K562 (cell line): ENCODE results near the gene PCOLCE2. TPM values are rescaled to one million over a fixed set of nuclear protein-coding genes. Genes with fewer than 3 reads are reported as not detected.
"Not testable (repeated sequence)": the region's sequence is repeated elsewhere in the genome, so short reads cannot be mapped to it uniquely, and the experiment has no call there.

Source experiments
- ATAC-seq: fragments of 200-7000 bp; cut with Tn5 transposase; 3 replicates; pipeline ENCODE4 v1.9.1; 2020; ENCODE audit warnings: moderate library complexity
- BruUV-seq: library from RNA; stranded (reverse); fragments of 400-500 nt; replicated peaks from 2 replicates; lab custom pipeline; 2021; lab: Mats Ljungman, UMichigan
- CTCF ChIA-PET: fragments of 300-600 bp; formaldehyde crosslinking; extraction: SDS; loops from one replicate; lab custom pipeline; 2021; ENCODE audit warnings: low intra/inter-chr PET ratio; lab: Yijun Ruan, JAX
- POLR2A ChIA-PET: fragments of 300-600, 350-650 bp; sonication (Branson Sonifier 250); formaldehyde crosslinking; extraction: SDS; loops from one replicate; lab custom pipeline; 2021; ENCODE audit warnings: antibody characterized with exemption, inconsistent platforms; lab: Yijun Ruan, JAX
- DNase-seq, 4 experiments: peaks; one replicate each; pipeline versions ENCODE4 v3.0.0 to v3.0.0-alpha.2; 2011 to 2018; ENCODE audit warnings: low spot score in 3 of 4, mixed read lengths in 3 of 4; ENCODE audit errors: extremely low read depth in 1 of 4
- FAIRE-seq: peaks from 2 replicates; lab custom pipeline; 2011; peaks lifted over from hg19 to GRCh38; lab: Jason Lieb, UNC
- H2AFZ ChIP-seq: 2 replicates; pipeline ENCODE4 v1.6.0; 2011; ENCODE audit warnings: low read depth, low read length, control low read depth, inconsistent platforms
- H3K27ac ChIP-seq: fragments of 200-600 bp; 3 replicates; pipeline ENCODE4 v1.8.0; 2011; ENCODE audit warnings: low read depth, mild to moderate bottlenecking, control low read depth, inconsistent platforms, low read length, moderate library complexity, mixed read lengths; ENCODE audit errors: extremely low read depth
- H3K27me3 ChIP-seq, 2 experiments: fragments of 300-600 bp in 1 of 2; 2 replicates in 1 of 2; 3 replicates in 1 of 2; pipeline versions ENCODE4 v1.6.0 to v1.8.0; 2011; ENCODE audit warnings: inconsistent platforms in 2 of 2, low read length in 2 of 2, mild to moderate bottlenecking in 1 of 2, mixed read lengths in 1 of 2, moderate library complexity in 1 of 2; ENCODE audit not compliant: control insufficient read depth in 2 of 2, insufficient read depth in 2 of 2
- H3K36me3 ChIP-seq: fragments of 300-600 bp; 3 replicates; pipeline ENCODE4 v1.8.0; 2011; ENCODE audit warnings: mild to moderate bottlenecking, low read length, inconsistent platforms; ENCODE audit not compliant: control insufficient read depth, insufficient read depth
- H3K4me1 ChIP-seq, 2 experiments: fragments of 200-600 bp in 1 of 2; replicated peaks in 1 of 2; 2 replicates in 1 of 2; 3 replicates in 1 of 2; pipeline versions ENCODE4 v1.5.1 to v1.8.0; 2011; ENCODE audit warnings: inconsistent platforms in 2 of 2, low read length in 2 of 2, mild to moderate bottlenecking in 1 of 2, mixed read lengths in 1 of 2, moderate library complexity in 1 of 2; ENCODE audit not compliant: control insufficient read depth in 2 of 2, insufficient read depth in 2 of 2
- H3K4me2 ChIP-seq: 2 replicates; pipeline ENCODE4 v1.6.1; 2011; ENCODE audit warnings: low read length, control low read depth, inconsistent platforms, mixed read lengths; ENCODE audit not compliant: insufficient read depth
- H3K4me3 ChIP-seq: fragments of 200-600 bp; sonication (generic), shearing (Covaris generic); 2 replicates; pipeline ENCODE4 v1.5.1; 2016; ENCODE audit warnings: control low read depth, inconsistent platforms
- H3K79me2 ChIP-seq: fragments of 200-600 bp; 3 replicates; pipeline ENCODE4 v1.8.0; 2011; ENCODE audit warnings: low read length, inconsistent platforms; ENCODE audit not compliant: control insufficient read depth, insufficient read depth
- H3K9ac ChIP-seq, 2 experiments: 2 replicates each; pipeline versions ENCODE4 v1.6.0 to v1.6.1; 2011; ENCODE audit warnings: low read depth in 2 of 2, low read length in 2 of 2, control low read depth in 1 of 2, inconsistent platforms in 1 of 2, mild to moderate bottlenecking in 1 of 2, mixed read lengths in 1 of 2; ENCODE audit not compliant: insufficient read depth in 1 of 2
- H3K9me1 ChIP-seq: one replicate; pipeline ENCODE4 v1.6.0; 2011; ENCODE audit warnings: inconsistent platforms, mild to moderate bottlenecking, low read length, moderate library complexity; ENCODE audit not compliant: control insufficient read depth, insufficient read depth
- H3K9me3 ChIP-seq: replicated peaks from 2 replicates; pipeline ENCODE4 v1.5.1; 2011; ENCODE audit warnings: low read depth, low read length, inconsistent platforms; ENCODE audit not compliant: control insufficient read depth, insufficient read depth
- H4K20me1 ChIP-seq: replicated peaks from 2 replicates; pipeline ENCODE4 v1.6.1; 2011; ENCODE audit warnings: low read length, inconsistent platforms, mixed read lengths; ENCODE audit not compliant: control insufficient read depth, insufficient read depth
- ATF1 ChIP-seq, 2 experiments: fragments of 450-650 bp in 1 of 2; IDR thresholded peaks; 2 replicates each; pipeline ENCODE4 v1.6.1; 2016; ENCODE audit warnings: missing compliant biosample characterization in 1 of 2, missing genetic modification characterization in 1 of 2
- C11orf30 ChIP-seq: fragments of 450-650 bp; IDR thresholded peaks from 2 replicates; pipeline ENCODE4 v1.6.1; 2016; ENCODE audit warnings: low read depth, mild to moderate bottlenecking
- MAFG ChIP-seq: fragments of 450-650 bp; conservative IDR thresholded peaks from 2 replicates; pipeline ENCODE4 v1.6.1; 2016; ENCODE audit warnings: missing genetic modification characterization, missing compliant biosample characterization
- ZNF316 ChIP-seq: fragments of 450-650 bp; IDR thresholded peaks from 2 replicates; pipeline ENCODE4 v1.6.1; 2016
- WGBS: fragments of 100-300 bp; shearing (Covaris generic); methylation state at CpG from one replicate; pipeline ENCODE4 v1.1.6; 2016; ENCODE audit warnings: low coverage, mixed read lengths; ENCODE audit not compliant: insufficient coverage; ENCODE audit errors: missing lambda C conversion rate; 5-methylcytosine and 5-hydroxymethylcytosine counted together
- in situ Hi-C: fragments of 300-500 bp; cut with MboI; formaldehyde crosslinking; loops from 4 replicates; pipeline ENCODE4 v1.15.0; 2018; ENCODE audit warnings: inconsistent platforms, mixed read lengths
- intact Hi-C: fragments of 100-400 bp; cut with micrococcal nuclease; formaldehyde crosslinking; loops from 2 replicates; pipeline ENCODE4 v1.14.2; 2022
- polyA plus RNA-seq, 8 experiments: library from polyadenylated mRNA; depleted of rRNA in 4 of 8; stranded (reverse) in 5 of 8; unstranded in 3 of 8; fragments of >200 nt; fragmentation: Nextera tagmentation in 2 of 8; fragmentation: Illumina TruSeq in 1 of 8; extraction: Ambion mirVana in 2 of 8; extraction: Trizol in 1 of 8; gene quantifications; 2 replicates each; pipeline versions ENCODE4 v1.2.1 to v1.2.3, GENCODE V29; 2011 to 2014; ENCODE audit warnings: inconsistent platforms in 1 of 8, missing spikeins in 1 of 8
- total RNA-seq, 7 experiments: library from RNA; depleted of rRNA in 6 of 7; stranded (reverse); fragments of >200 nt in 6 of 7; fragmentation: Illumina TruSeq in 2 of 7; extraction: Trizol in 2 of 7; gene quantifications; 2 replicates each; pipeline versions ENCODE4 v1.2.1 to v1.2.3, GENCODE V29; 2011 to 2021; ENCODE audit warnings: low replicate concordance in 1 of 7
- TF ChIP-seq, protein P1 (sequence below): fragments of 450-650 bp; IDR thresholded peaks from 2 replicates; pipeline ENCODE4 v1.6.1; 2016

Gene PCOLCE2
- total and polyA plus RNA-seq, 9 of the 15 experiments (the other 6 are each of a cell fraction or from before 2014, with no cell fraction given), result 0.18 to 1.2 (median 0.65) TPM

DNA sequence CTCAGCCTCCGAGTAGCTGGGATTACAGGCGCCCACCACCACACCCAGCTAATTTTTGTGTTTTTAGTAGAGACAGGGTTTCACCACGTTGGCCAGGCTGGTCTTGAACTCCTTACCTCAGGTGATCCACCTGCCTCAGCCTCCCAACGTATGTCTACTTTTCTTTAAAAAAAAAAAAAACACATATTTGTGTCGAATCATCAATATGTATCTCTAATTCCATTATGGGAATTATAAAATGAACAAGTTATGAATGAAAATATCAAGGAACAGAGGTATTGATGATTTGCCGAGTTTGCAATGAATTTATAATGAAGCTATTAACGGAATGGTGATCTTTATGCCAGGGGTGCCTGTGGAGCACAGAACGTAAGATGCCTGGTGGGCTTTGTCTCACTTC lies 5.3 kb downstream of the PCOLCE2 start:
- ATAC-seq, CTCF ChIA-PET, intact Hi-C loops: not testable (repeated sequence)

DNA sequence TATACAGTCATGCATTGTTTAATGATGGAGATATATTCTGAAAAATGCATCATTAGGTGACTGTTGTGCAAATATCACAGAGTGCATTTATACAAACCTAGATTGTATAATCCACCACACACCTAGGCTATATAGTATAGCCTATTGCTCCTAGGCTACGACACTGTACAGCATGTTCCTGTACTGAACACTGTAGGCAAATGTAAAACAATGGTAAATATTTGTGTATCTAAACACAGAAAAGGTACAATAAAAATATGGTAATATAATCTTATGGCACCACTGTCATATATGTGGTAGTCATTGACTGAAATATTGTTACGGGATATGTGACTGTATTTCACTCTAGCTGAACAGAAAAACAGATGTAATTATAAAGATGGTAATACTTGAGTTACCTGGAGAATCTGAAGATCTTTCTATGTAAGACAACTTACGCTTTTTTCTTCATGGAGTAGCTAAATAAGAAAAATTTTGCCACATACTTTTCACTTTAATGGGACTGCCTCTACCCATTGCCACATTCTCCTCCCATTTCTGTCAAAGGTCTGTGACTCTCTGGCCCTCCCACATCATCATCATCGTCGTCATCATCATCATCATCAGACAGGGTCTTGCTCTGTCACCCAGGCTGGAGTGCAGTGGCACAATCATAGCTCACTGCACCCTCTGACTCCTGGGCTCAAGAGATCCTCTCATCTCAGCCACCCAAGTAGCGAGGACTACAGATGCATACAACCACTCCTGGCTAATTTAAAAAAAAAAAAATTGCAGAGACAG lies 7.2 kb downstream of the PCOLCE2 start:
- DNase-seq (no peak), ATAC-seq (no peak)
- Histone ChIP-seq H3K27me3 (no peaks in the 10 kb centered on the region; a peak in 1 of 5 replicates), H3K4me3 (no peak overlapping the region), H4K20me1 (no peaks in the 10 kb centered on the region)
- CTCF ChIA-PET, result no interaction called here
- no peak for TF ChIP-seq ATF1 (CRISPR knock-in tag; IDR thresholded peaks at IDR 0.05)
- TF ChIP-seq ATF1 (tag; IDR thresholded peaks at IDR 0.05), result 0 out of 2 replicates have a peak, but pooled peaks have one; percentile 26
- TF ChIP-seq, protein P1, sequence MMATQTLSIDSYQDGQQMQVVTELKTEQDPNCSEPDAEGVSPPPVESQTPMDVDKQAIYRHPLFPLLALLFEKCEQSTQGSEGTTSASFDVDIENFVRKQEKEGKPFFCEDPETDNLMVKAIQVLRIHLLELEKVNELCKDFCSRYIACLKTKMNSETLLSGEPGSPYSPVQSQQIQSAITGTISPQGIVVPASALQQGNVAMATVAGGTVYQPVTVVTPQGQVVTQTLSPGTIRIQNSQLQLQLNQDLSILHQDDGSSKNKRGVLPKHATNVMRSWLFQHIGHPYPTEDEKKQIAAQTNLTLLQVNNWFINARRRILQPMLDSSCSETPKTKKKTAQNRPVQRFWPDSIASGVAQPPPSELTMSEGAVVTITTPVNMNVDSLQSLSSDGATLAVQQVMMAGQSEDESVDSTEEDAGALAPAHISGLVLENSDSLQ, result no peak
- TF ChIP-seq, all 486 proteins: peak for 1
- Histone ChIP-seq H3K27ac (no peak overlapping the region), H3K4me2 (no peak overlapping the region), H2AFZ (no peak overlapping the region), H3K36me3 (no peaks in the 10 kb centered on the region), H3K79me2 (no peaks in the 10 kb centered on the region), H3K9ac (no peak overlapping the region), H3K9me1 (no peaks in the 10 kb centered on the region), H3K4me1 (peaks cover 0 to 8% of the 10 kb centered on the region in 2 experiments; a peak in 1 of 5 replicates), H3K9me3 (no peaks in the 10 kb centered on the region)
- POLR2A ChIA-PET, result interaction anchor here (0.7 to 1.1 kb wide), 2 partner anchors 12 to 76 kb away, joined by 3 read pairs; no protein-coding TSS in a partner anchor
- in situ Hi-C loops (no loop called here), intact Hi-C loops (no loop called here)
- no TSS peak for BruUV-seq
- FAIRE-seq, result no peak
- WGBS, result 28% methylated on average over 6 of the region's 6 CpGs

More for the DNA sequence above, 5.3 kb downstream of the PCOLCE2 start:
- H3K4me3 ChIP-seq, in situ Hi-C loops, H3K27ac ChIP-seq, H4K20me1 ChIP-seq, BruUV-seq, H3K27me3 ChIP-seq, H3K4me2 ChIP-seq, H3K79me2 ChIP-seq, H3K36me3 ChIP-seq, DNase-seq, H3K9me3 ChIP-seq, H2AFZ ChIP-seq, H3K9me1 ChIP-seq, FAIRE-seq, H3K9ac ChIP-seq, H3K4me1 ChIP-seq: not testable (repeated sequence)
- POLR2A ChIA-PET, result interaction anchor here (0.6 to 1.1 kb wide), 4 partner anchors 13 to 946 kb away, joined by 3 to 4 read pairs (median 3); no protein-coding TSS in a partner anchor
- WGBS, result 27% methylated on average over 7 of the region's 8 CpGs
- TF ChIP-seq MAFG (peak; percentile 45), C11orf30 (peak; percentile 55; the same call in 1 of the 2 replicates), ZNF316 (peak; percentile 83)
